HepG2 (cell line): Measurements from ENCODE around the gene CDK11A. TPM values are rescaled to one million over a fixed set of nuclear protein-coding genes. Genes with fewer than 3 reads are reported as not detected.

Source experiments
- ATAD3A ChIP-seq: sonication (generic); formaldehyde crosslinking; IDR thresholded peaks from 2 replicates; pipeline ENCODE4 v1.4.0; 2020; ENCODE audit warnings: missing genetic modification reagents
- CAMTA2 ChIP-seq: sonication (generic); formaldehyde crosslinking; IDR thresholded peaks from 2 replicates; pipeline ENCODE4 v1.4.0; 2020; ENCODE audit warnings: mild to moderate bottlenecking, missing genetic modification reagents, borderline replicate concordance
- CHD2 ChIP-seq: IDR thresholded peaks from 2 replicates; pipeline ENCODE4 v1.6.1; 2011; ENCODE audit warnings: low read depth, low read length, improper control_type of control experiment
- MLLT10 ChIP-seq: sonication (generic); formaldehyde crosslinking; IDR thresholded peaks from 2 replicates; pipeline ENCODE4 v1.4.0; 2020; ENCODE audit warnings: missing genetic modification reagents
- NR2F6 ChIP-seq, 2 experiments: IDR thresholded peaks; 2 replicates each; pipeline ENCODE4 v1.6.1; 2016; ENCODE audit warnings: antibody characterized with exemption in 1 of 2, mild to moderate bottlenecking in 1 of 2
- PRDM10 ChIP-seq: sonication (generic); formaldehyde crosslinking; IDR thresholded peaks from 2 replicates; pipeline ENCODE4 v1.4.0; 2020; ENCODE audit warnings: low read depth, missing genetic modification reagents
- RFXAP ChIP-seq: sonication (generic); formaldehyde crosslinking; IDR thresholded peaks from 2 replicates; pipeline ENCODE4 v1.4.0; 2020; ENCODE audit warnings: missing genetic modification reagents, borderline replicate concordance
- SALL2 ChIP-seq: sonication (generic); formaldehyde crosslinking; IDR thresholded peaks from 2 replicates; pipeline ENCODE4 v1.8.1; 2023; ENCODE audit warnings: mild to moderate bottlenecking, missing genetic modification reagents, inconsistent platforms
- SMYD3 ChIP-seq: sonication (generic); formaldehyde crosslinking; IDR thresholded peaks from 2 replicates; pipeline ENCODE4 v1.8.1; 2023; ENCODE audit warnings: mild to moderate bottlenecking, missing genetic modification reagents
- SP5 ChIP-seq: IDR thresholded peaks from 2 replicates; pipeline ENCODE4 v1.6.1; 2016; ENCODE audit warnings: low read depth, borderline replicate concordance
- YEATS4 ChIP-seq: sonication (generic); formaldehyde crosslinking; IDR thresholded peaks from 2 replicates; pipeline ENCODE4 v1.4.0; 2020; ENCODE audit warnings: missing genetic modification reagents, borderline replicate concordance
- ZFYVE20 ChIP-seq: sonication (generic); formaldehyde crosslinking; IDR thresholded peaks from 2 replicates; pipeline ENCODE4 v1.8.0; 2023; ENCODE audit warnings: low read depth, mild to moderate bottlenecking, moderate library complexity, missing genetic modification reagents, borderline replicate concordance
- ZNF124 ChIP-seq: sonication (generic); formaldehyde crosslinking; IDR thresholded peaks from 2 replicates; pipeline ENCODE4 v1.4.0; 2020; ENCODE audit warnings: missing genetic modification reagents
- ZNF329 ChIP-seq: sonication (generic); formaldehyde crosslinking; IDR thresholded peaks from 2 replicates; pipeline ENCODE4 v1.9.0; 2021; ENCODE audit warnings: low read depth, mild to moderate bottlenecking, missing genetic modification reagents
- ZNF512 ChIP-seq: sonication (generic); formaldehyde crosslinking; IDR thresholded peaks from 2 replicates; pipeline ENCODE4 v1.4.0; 2020; ENCODE audit warnings: mild to moderate bottlenecking, missing genetic modification reagents
- ZNF563 ChIP-seq: sonication (generic); formaldehyde crosslinking; IDR thresholded peaks from 2 replicates; pipeline ENCODE4 v1.8.0; 2022; ENCODE audit warnings: mild to moderate bottlenecking, moderate library complexity, missing genetic modification reagents
- ZNF670 ChIP-seq: sonication (generic); formaldehyde crosslinking; IDR thresholded peaks from 2 replicates; pipeline ENCODE4 v1.8.0; 2022; ENCODE audit warnings: mild to moderate bottlenecking, missing genetic modification reagents, borderline replicate concordance
- ZZZ3 ChIP-seq: sonication (generic); formaldehyde crosslinking; IDR thresholded peaks from 2 replicates; pipeline ENCODE4 v1.4.0; 2020; ENCODE audit warnings: missing genetic modification reagents, mild to moderate bottlenecking, borderline replicate concordance
- polyA plus RNA-seq, 8 experiments: library from polyadenylated mRNA; depleted of rRNA in 3 of 8; stranded (reverse) in 7 of 8; unstranded in 1 of 8; fragments of >200 nt; fragmentation: Illumina TruSeq in 4 of 8; extraction: Trizol in 4 of 8; gene quantifications; 2 replicates each; pipeline versions ENCODE4 v1.2.1 to v1.2.3, GENCODE V29; 2011 to 2016; ENCODE audit warnings: low read depth in 4 of 8, missing spikeins in 1 of 8, mixed read lengths in 1 of 8; ENCODE audit not compliant: insufficient read depth in 1 of 8
- total RNA-seq, 5 experiments: library from RNA; depleted of rRNA; stranded (reverse); fragments of >200 nt; fragmentation: Illumina TruSeq; extraction: Trizol; gene quantifications; 2 replicates each; pipeline ENCODE4 v1.2.3, GENCODE V29; 2016; ENCODE audit warnings: low read depth in 1 of 5
- TF ChIP-seq, protein P1 (sequence below): sonication (generic); formaldehyde crosslinking; IDR thresholded peaks from 2 replicates; pipeline ENCODE4 v1.4.0; 2020; ENCODE audit warnings: missing genetic modification reagents
- TF ChIP-seq, protein P2 (sequence below): sonication (generic); formaldehyde crosslinking; IDR thresholded peaks from 2 replicates; pipeline ENCODE4 v1.4.0; 2020; ENCODE audit warnings: mild to moderate bottlenecking, missing genetic modification reagents

The CDK11A gene
- total and polyA plus RNA-seq, 2 of the 13 experiments (the other 11 are each of a cell fraction or from before 2014, with no cell fraction given) = 11.2 to 17.9 TPM

DNA sequence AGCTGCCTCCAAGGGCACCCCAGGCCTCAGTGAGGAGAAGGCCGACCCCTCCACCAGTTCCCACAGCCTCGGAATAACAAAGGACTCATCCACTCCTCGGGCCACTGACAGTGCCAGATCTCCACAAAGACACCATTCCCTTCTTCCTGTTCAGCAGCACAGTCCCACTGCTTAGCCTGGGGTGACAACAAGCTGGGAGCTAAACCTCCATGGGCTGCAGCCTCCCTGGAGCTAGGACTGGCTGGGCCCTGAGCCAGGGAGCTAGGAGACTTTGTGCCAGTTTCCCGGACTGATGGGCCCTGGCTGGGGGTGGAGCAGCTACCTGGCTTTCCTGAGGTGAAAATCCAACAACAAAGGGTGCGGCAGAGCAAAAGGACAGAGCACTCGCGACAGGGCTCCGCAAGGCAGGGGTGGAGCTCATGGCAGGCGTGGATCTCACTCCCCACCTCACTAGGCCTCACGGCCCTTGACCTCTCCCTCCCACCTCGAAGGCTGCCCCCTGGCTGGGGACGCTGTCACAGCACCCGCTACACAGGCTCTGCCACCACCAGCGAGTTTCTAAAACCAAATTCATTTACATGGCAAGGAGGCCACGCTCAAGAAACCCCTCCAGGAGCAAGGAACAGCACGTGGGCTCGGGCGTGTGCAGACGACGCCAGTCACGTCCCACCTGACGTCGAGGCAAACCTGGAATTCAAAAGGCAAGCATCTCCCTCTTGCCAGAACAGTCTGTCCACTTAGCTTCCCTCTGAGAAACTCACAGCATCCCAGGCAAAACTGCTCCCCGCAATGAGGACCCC lies 45.4 kb downstream of the CDK11A start (continued):
- no peak for TF ChIP-seq CHD2
- TF ChIP-seq ZNF563 (CRISPR knock-in tag) = no peak
- TF ChIP-seq, protein P1, sequence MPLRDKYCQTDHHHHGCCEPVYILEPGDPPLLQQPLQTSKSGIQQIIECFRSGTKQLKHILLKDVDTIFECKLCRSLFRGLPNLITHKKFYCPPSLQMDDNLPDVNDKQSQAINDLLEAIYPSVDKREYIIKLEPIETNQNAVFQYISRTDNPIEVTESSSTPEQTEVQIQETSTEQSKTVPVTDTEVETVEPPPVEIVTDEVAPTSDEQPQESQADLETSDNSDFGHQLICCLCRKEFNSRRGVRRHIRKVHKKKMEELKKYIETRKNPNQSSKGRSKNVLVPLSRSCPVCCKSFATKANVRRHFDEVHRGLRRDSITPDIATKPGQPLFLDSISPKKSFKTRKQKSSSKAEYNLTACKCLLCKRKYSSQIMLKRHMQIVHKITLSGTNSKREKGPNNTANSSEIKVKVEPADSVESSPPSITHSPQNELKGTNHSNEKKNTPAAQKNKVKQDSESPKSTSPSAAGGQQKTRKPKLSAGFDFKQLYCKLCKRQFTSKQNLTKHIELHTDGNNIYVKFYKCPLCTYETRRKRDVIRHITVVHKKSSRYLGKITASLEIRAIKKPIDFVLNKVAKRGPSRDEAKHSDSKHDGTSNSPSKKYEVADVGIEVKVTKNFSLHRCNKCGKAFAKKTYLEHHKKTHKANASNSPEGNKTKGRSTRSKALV (CRISPR knock-in tag) = no peak
- TF ChIP-seq NR2F6 (IDR thresholded peaks at IDR 0.05) = peak; percentile 97
- peak; percentile 99 for TF ChIP-seq NR2F6 (CRISPR knock-in tag; IDR thresholded peaks at IDR 0.05)
- TF ChIP-seq ZNF512 (CRISPR knock-in tag) = no peak
- no peak; the same call in 1 of the 2 replicates for TF ChIP-seq ZNF329 (CRISPR knock-in tag)
- peak; percentile 87 for TF ChIP-seq SP5 (CRISPR knock-in tag)
- 0 out of 2 replicates have a peak, but pooled peaks have one; percentile 68 for TF ChIP-seq CAMTA2 (CRISPR knock-in tag)
- TF ChIP-seq ZZZ3 (CRISPR knock-in tag) = no peak; the same call in 1 of the 2 replicates
- TF ChIP-seq ZNF670 = no peak
- TF ChIP-seq PRDM10 (CRISPR knock-in tag) = peak; percentile 94
- TF ChIP-seq SMYD3 (CRISPR knock-in tag) = no peak
- TF ChIP-seq ATAD3A (CRISPR knock-in tag) = no peak
- TF ChIP-seq SALL2 (CRISPR knock-in tag) = peak; percentile 24; the same call in 1 of the 2 replicates
- TF ChIP-seq ZNF124 (CRISPR knock-in tag) = 0 out of 2 replicates have a peak, but pooled peaks have one; percentile 24
- no peak for TF ChIP-seq MLLT10 (CRISPR knock-in tag)
- no peak for TF ChIP-seq ZFYVE20 (CRISPR knock-in tag)
- TF ChIP-seq, protein P2, sequence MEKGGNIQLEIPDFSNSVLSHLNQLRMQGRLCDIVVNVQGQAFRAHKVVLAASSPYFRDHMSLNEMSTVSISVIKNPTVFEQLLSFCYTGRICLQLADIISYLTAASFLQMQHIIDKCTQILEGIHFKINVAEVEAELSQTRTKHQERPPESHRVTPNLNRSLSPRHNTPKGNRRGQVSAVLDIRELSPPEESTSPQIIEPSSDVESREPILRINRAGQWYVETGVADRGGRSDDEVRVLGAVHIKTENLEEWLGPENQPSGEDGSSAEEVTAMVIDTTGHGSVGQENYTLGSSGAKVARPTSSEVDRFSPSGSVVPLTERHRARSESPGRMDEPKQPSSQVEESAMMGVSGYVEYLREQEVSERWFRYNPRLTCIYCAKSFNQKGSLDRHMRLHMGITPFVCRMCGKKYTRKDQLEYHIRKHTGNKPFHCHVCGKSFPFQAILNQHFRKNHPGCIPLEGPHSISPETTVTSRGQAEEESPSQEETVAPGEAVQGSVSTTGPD (CRISPR knock-in tag) = peak; percentile 66; the same call in 1 of the 2 replicates
- 0 out of 2 replicates have a peak, but pooled peaks have one; percentile 41 for TF ChIP-seq YEATS4 (CRISPR knock-in tag)
- TF ChIP-seq RFXAP = no peak; the same call in 1 of the 2 replicates
